ENCODE measurements around the gene DOK3.

The DOK3 gene

GRCh38 chr5:177454397-177455035 lies 55.1 kb downstream of the DOK3 start:
- peak overlapping the region; percentile 72 for H3K27ac ChIP-seq (ENCODE audit: low read depth, low read length, severe bottlenecking)
- 0 to 1% methylated on average over 68 to 71 of the region's 84 CpGs for WGBS, 2 experiments (ENCODE audit: insufficient coverage in 2 of 2)
- no peaks in the 10 kb centered on the region for H3K9me3 ChIP-seq (ENCODE audit: control insufficient read depth, low read length)
- H3K4me1 ChIP-seq (ENCODE audit: control insufficient read depth, insufficient read depth, low read length, poor library complexity, severe bottlenecking) = peaks cover 12% of the 10 kb centered on the region
- peak overlapping the region; percentile 45 for H3K4me3 ChIP-seq (ENCODE audit: extremely low read depth, insufficient read depth, low read length, poor library complexity, severe bottlenecking)
- H3K36me3 ChIP-seq (ENCODE audit: control insufficient read depth, insufficient read depth, low read length) = peaks cover 29% of the 10 kb centered on the region

- H3K36me3 ChIP-seq (ENCODE audit: control insufficient read depth, insufficient read depth, low read length) = peaks cover 23% of the 10 kb centered on the region
- peaks cover 12% of the 10 kb centered on the region for H3K4me1 ChIP-seq (ENCODE audit: control insufficient read depth, insufficient read depth, low read length, poor library complexity, severe bottlenecking)
- H3K9me3 ChIP-seq (ENCODE audit: control insufficient read depth, low read length) = no peaks in the 10 kb centered on the region
- WGBS, 2 experiments (ENCODE audit: insufficient coverage in 2 of 2) = 13 to 18% methylated on average over 20 to 24 of the region's 31 CpGs
- peak overlapping the region; percentile 26 for H3K27ac ChIP-seq (ENCODE audit: low read depth, low read length, severe bottlenecking)
- H3K4me3 ChIP-seq (ENCODE audit: extremely low read depth, insufficient read depth, low read length, poor library complexity, severe bottlenecking) = peak overlapping the region; percentile 45
Observed at GRCh38 chr5:177453852-177454396, 55.7 kb downstream of the DOK3 start.

DNA sequence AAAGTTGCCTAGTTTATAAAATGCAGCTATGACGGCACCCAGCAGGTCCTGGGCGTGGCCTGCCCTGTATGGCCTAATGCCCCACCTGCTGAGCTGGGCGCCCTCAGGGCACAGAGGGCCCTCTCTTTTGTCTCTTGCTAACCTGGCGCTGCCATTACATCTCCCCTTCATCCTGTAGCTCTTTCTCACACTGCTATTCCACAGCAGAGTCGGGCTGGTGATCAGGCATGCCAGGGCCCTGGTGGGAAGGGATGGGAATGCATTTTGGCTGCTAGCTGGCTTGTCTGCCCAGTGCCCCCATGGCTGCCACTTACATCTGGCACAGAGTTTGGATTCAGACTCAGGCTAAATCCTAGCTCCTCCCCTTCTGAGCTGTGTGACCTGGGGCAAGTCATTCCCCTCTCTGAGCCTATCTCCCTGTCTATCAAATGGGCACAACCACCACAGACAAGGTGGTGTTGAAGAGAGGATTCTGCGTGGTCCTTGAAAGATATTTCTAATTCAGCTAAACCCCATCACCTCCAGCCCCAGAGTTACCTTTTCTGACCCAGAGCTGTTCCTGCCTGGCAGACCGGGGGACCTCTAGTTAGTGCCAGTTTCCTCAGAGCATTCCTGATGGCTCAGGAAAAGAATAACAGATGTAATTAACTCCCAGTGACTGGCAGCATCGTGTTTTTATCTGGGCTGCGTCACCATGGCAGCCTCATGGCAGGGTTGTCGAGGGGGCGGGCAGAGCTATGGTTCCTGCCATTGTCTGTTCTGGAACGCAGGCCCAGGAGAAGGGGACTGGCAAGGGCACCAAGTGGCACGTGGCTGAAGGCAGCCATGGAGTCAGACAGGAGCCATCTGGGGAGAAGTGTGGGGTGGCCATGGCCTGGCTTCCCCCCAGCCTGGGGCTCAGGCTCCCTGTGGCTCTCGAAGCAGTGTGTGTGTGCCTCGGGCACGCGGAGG lies 56.7 kb downstream of the DOK3 start:
- Histone ChIP-seq H3K4me3 (ENCODE audit: extremely low read depth, insufficient read depth, low read length, poor library complexity, severe bottlenecking) (no peak overlapping the region), H3K9me3 (ENCODE audit: control insufficient read depth, low read length) (no peaks in the 10 kb centered on the region), H3K4me1 (ENCODE audit: control insufficient read depth, insufficient read depth, low read length, poor library complexity, severe bottlenecking) (peaks cover 14% of the 10 kb centered on the region), H3K36me3 (ENCODE audit: control insufficient read depth, insufficient read depth, low read length) (peaks cover 14% of the 10 kb centered on the region), H3K27ac (ENCODE audit: low read depth, low read length, severe bottlenecking) (no peak overlapping the region)
- 91 to 93% methylated on average over 10 to 13 of the region's 17 CpGs for WGBS, 2 experiments (ENCODE audit: insufficient coverage in 2 of 2)
